NCI-H2227 treated with DMSO at 0.1 percent for 48 hours (cell line): ENCODE data around the gene MLN.

ENCODE experiments used
- DNase-seq: peaks from one replicate; lab custom pipeline; 2025; lab: John Stamatoyannopoulos, UW

The MLN gene

GRCh38 chr6:33752646-33753015 lies 51.2 kb downstream of the MLN start:
- no peak for DNase-seq

DNA sequence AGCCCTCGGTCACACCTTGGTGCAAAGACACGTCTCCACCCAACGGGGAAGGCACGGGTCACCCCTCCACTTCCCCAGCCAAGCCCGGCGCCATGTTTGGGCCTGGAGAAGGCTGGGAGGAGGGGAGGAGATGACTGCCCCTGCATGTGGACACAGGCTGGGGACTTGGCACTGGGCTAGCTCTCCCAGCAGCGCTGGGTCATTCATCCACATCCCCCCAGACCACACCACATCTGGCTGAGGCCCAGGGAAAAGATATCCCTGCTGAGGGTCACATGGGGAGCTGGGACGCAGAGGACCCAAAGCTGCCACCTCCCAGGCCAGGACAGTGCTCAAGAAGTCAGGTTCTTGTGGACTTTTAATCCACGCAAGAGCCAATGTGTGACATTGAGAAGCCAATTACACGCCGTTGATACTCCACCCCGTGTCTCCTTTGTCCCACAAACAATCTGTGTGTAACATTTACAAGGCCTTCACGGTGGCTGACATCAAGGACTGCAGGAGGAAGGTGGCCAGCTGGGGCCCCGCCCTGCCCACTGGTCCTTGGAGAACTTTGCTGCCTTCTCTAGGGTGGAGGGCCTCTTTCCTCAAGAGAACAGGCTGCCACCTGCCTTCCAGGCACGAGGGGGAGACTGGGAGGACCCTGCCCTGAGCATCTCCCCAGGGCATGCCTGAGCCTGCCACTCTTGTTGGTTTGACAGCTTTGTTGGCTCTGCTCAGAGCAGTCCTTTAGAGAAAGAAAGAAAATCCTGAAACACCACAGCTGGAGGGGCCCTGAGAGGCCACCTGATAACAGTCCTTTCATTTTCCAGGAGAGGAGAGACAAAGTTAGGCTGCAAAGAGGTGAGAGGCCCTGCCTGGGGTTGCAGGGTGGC lies 51.8 kb downstream of the MLN start:
- DNase-seq = no peak

- no peak for DNase-seq
These were observed 53.4 kb downstream of the MLN start for GRCh38 chr6:33750244-33750991.

DNA sequence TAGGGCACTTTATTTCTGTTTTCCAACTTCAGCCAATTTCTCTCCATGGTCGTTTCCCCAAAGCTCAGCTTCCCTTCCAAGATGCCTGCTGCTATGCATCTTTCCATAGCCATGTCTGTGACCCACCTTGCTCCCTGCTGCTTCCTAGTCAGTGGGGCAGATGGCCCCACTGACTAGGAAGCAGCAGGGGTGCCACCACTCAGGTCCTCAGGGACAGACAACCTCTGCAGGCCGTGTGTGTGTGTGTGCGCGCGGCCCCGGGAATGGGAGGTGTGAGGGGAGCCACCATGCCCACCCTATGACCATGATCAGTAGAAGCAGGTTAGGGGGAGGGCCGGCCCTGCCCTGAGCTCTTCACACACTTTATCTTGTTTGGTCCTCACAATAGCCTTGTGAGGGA lies 54.4 kb downstream of the MLN start:
- no peak for DNase-seq

DNA sequence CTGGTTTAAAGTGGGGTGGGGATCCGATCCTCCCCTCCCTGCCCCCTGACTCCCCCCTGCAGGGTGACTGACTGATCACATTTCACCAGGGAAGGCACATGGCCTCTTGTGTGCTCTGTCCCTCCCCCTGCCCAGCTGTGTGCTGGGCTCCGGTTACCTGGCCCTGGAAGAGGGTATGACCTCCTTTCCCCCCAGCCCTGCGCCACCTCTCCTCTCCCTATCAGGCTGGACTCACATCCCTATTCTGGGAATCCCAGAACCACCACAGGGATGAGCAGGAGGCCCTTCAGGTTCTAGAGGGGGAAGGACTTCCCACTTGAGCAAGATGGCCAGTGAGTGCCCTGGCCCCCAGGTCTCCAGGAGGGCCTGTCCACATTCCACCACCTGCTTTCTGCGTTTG lies 55.0 kb downstream of the MLN start:
- DNase-seq = no peak

GRCh38 chr6:33747823-33748222 lies 56.0 kb downstream of the MLN start:
- no peak for DNase-seq

- DNase-seq = no peak
These were observed 57.1 kb downstream of the MLN start, which contains the start of gene IP6K3 for GRCh38 chr6:33746651-33747100. Gene IP6K3, minus strand, starts transcription at chr6:33746905. Its CDS starts 11,429 bp downstream, at chr6:33735476.

- no peak for DNase-seq
These were observed 57.7 kb downstream of the MLN start for GRCh38 chr6:33746036-33746600.

- DNase-seq = no peak
These were observed 58.3 kb downstream of the MLN start for GRCh38 chr6:33745548-33745947.

- no peak for DNase-seq
These were observed 58.8 kb downstream of the MLN start for GRCh38 chr6:33744895-33745546.
